GM13976 (cell line): Measurements from ENCODE around the gene IGFALS.

Source experiments
- DNase-seq: peaks from one replicate; pipeline ENCODE4 v3.0.0; 2012; ENCODE audit warnings: low spot score
- in situ Hi-C: fragments of 300-500 bp; cut with MboI; formaldehyde crosslinking; loops from one replicate; pipeline ENCODE4 v1.12.0; 2022; ENCODE audit warnings: low sequenced_read_pairs, mixed read lengths, inconsistent platforms; ENCODE audit not compliant: unreplicated experiment
- TF ChIP-seq, protein P1 (sequence below): IDR thresholded peaks from 2 replicates; pipeline ENCODE4 v1.5.1; 2012; ENCODE audit warnings: borderline replicate concordance, mild to moderate bottlenecking; ENCODE audit not compliant: insufficient read depth; ENCODE audit errors: extremely low read depth, missing control alignments, control extremely low read depth

Gene IGFALS

GRCh38 chr16:1793578-1794220 lies at the start of gene IGFALS:
Gene IGFALS, minus strand, starts transcription at chr16:1793705. Its CDS starts 53 bp downstream, at chr16:1793652.
- no peak for DNase-seq
- TF ChIP-seq, protein P1, sequence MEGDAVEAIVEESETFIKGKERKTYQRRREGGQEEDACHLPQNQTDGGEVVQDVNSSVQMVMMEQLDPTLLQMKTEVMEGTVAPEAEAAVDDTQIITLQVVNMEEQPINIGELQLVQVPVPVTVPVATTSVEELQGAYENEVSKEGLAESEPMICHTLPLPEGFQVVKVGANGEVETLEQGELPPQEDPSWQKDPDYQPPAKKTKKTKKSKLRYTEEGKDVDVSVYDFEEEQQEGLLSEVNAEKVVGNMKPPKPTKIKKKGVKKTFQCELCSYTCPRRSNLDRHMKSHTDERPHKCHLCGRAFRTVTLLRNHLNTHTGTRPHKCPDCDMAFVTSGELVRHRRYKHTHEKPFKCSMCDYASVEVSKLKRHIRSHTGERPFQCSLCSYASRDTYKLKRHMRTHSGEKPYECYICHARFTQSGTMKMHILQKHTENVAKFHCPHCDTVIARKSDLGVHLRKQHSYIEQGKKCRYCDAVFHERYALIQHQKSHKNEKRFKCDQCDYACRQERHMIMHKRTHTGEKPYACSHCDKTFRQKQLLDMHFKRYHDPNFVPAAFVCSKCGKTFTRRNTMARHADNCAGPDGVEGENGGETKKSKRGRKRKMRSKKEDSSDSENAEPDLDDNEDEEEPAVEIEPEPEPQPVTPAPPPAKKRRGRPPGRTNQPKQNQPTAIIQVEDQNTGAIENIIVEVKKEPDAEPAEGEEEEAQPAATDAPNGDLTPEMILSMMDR = no peak
- in situ Hi-C loops = no loop called here

- in situ Hi-C loops = no loop called here
- TF ChIP-seq, protein P1 = no peak
- no peak for DNase-seq
Observed at GRCh38 chr16:1839554-1839953, 46.0 kb upstream of the IGFALS start.

DNA sequence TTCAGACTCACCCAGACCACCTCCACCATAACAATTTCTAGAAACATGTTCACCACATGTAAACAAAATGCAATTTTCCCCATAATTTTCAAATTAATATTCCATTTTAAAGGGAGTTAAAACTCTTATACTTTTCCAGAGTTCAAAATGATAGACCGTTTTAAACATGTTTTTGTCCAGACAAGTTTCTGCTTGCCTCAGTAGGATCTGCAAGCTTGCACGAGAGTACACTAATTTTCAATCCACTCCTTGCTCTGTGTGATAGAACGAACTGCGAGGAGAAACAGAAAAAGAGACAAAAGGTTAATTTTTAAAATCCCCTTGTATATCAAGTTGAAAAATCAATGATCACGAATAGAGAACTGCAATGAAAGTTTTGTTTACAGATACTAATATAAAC lies 40.6 kb upstream of the IGFALS start:
- TF ChIP-seq, protein P1 = no peak
- in situ Hi-C loops = no loop called here

DNA sequence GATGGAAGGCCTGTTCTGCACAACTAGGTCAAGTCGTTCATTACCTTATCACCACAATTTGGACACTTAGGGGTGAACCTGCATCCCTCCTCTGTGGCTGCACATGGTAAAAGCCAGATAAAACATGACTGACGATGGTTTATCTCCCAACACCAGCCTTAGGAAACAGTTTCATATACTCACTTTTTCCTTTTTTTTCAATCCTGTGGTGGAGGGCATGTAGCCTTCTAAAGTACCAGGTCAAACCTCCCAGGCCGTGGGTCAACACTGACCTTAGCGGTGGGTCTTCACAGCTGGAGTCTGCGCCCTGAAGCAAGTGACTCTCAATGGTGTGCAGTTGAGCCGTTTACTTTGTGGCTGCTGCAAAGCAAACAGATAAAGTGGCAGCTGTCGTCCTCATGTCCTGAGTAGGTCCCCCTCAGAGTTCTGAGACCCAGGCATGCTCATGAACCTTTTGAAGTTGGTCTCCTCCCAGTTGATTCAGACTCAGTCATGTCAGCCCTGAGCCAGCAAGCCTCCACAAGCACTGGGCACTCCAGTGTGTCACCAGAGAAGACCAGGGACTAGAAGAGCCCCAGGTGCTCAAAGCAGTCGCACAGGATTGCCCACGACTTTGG lies 39.4 kb upstream of the IGFALS start:
- no peak for DNase-seq
- TF ChIP-seq, protein P1 = no peak
- in situ Hi-C loops = no loop called here

More for the DNA sequence above, 40.6 kb upstream of the IGFALS start:
- no peak for DNase-seq

DNA sequence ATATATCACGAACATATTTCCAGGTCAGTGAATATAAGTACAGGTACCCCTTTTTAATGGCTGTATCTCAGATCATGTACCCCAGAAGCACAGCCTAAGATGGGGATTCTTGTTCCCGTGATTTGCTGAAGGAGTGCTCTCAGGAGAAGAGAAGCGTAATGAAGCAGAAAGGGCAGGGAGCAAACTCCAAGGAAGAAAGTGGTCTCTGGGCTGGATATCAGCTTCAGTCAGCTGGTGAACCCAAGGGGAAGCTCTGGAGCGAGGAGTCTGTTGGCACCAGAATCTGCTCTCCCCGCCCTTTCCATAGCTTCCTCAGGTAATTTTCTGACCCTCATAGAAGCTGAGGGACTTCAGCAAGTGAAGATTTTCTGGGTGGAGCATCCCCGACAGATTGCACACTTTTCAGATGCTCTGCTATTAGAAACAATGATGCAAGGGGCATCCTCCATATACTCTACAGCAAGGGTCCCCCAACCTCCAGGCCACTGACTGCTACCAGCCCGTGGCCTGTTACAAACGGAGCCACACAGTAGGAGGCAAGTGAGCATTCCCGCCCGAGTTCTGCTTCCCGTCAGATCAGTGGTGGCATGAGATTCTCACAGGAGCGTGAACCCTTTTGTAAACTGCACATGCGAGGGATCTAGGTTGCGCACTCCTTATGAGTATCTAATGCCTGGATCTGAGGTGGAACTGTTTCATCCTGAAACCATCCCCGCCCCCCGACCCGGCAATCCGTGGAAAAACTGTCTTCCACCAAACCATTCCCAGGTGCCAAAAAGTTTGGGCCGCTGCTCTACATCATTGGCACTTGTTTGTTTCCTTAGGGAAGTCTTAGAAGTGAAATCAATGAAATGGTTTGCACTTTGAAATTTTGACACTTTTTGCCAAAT lies 37.9 kb upstream of the IGFALS start:
- no peak for DNase-seq
- TF ChIP-seq, protein P1 = no peak
- in situ Hi-C loops = no loop called here

- TF ChIP-seq, protein P1 = no peak
- no peak for DNase-seq
- in situ Hi-C loops = no loop called here
Observed at GRCh38 chr16:1830213-1830612, 36.7 kb upstream of the IGFALS start.
